ENCODE measurements around the gene SH3RF3.

DNA sequence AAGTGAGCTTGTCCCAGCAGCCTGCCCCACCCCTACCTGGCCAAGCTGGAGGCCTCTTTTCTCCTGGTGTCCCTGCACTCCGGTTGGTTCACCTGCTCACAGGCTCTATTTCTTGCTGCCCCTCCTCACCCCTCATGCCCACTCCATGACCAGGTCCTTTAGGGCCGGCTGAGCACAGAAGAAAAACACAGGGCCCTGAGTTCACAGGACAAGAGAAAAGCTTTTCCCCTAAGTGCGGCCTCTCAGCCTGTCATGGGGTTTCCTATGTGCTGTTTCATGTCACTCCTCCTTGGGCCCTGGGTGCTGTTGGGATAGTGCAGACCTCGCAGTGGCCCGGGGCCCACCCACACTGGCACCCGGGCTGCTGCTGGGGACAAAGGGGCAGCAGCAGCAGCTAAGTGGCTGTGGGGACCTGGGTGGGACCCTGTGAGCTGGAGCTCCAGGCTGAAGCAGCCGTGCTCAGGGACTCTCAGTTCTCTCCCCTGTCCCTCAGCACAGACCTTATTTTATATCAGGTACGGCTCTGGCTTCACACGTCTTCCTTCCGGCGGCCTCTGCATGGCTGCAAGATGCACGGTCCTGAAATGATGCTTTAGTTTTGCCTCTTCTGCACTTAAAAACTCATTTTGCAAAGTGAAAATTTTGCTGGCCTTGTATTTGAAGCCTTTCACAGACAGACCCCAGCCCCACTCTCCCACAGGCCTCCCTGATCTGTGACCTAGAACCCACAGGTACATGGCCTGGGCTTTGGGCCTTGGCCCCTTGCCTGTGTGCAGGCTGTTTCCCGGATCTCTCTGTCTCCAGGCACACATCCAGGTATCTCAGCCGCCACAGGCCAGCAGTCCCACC, 71.8 kb downstream of the SH3RF3 start:
- TF ChIP-seq GATA3 (IDR thresholded peaks at IDR 0.05; ENCODE audit: low read depth, low read length) (no peak), GATA2 (IDR thresholded peaks at IDR 0.05; ENCODE audit: low read depth, low read length) (no peak)
